Measurements from ENCODE around the gene NUCKS1. TPM values are rescaled to one million over a fixed set of nuclear protein-coding genes. Genes with fewer than 3 reads are reported as not detected.
A peak's percentile ranks its signal among the peaks of the same experiment; 100 is the strongest.

NUCKS1 gene, protein sequence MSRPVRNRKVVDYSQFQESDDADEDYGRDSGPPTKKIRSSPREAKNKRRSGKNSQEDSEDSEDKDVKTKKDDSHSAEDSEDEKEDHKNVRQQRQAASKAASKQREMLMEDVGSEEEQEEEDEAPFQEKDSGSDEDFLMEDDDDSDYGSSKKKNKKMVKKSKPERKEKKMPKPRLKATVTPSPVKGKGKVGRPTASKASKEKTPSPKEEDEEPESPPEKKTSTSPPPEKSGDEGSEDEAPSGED
- 14.6 TPM for polyA plus RNA-seq

DNA sequence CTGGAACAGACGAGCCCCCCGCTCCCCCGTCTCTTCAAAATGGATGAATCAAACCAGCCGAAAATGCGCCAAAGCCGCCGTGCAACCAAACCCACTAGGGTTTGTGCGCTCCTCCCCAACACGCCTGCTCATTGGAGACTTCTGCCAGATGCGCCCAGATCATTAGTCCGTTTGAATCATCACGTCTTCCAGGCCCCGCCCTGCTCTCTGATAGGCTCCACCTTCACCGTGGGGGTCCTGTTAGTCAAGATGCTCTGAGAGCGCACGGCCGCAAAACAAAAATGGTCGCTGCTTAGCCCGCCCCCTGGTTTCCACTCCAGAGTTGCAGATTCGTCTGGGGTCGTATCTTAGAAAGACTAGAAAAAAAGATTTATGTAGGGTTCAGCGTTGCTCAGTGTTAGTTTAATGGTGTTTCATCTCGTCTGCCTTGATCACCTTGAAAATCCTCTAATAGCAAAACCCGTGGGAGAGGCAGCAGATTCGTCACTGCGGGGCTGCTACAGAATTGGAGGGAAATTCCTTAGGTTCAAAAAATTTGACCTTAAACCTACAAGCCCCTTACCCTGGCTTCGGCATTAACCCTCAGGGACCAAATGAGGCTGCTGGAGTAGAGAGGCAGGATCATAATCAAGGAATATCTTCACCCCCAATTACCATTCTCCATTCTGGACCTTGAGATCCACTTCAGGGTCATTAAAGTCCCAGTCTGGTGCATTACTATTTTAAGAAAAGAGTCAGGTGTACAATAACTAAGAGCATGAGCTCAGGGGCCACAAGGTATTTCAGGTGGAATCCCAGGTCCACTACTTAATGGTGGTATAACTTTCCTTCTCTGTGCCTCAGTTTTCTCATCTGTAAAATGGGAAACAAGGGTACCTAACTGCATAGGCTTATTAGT, at the start of gene NUCKS1:
Gene NUCKS1, minus strand, starts transcription at position 45 of the 898 bp plus-strand sequence. CDS start 209 bp downstream, outside the sequence.
- H3K4me1 Mint-ChIP-seq = peaks cover 19 to 32% (median 24%) of the 10 kb centered on the region in 3 donors

GRCh38 chr1:205798577-205798976, 48.6 kb upstream of the NUCKS1 start:
- peaks cover 11% of the 10 kb centered on the region for H3K36me3 Mint-ChIP-seq
- H3K9me3 Mint-ChIP-seq = no peaks in the 10 kb centered on the region
- peaks cover 13 to 16% (median 14%) of the 10 kb centered on the region in 3 donors for H3K4me1 Mint-ChIP-seq
- H3K27ac Mint-ChIP-seq = no peak overlapping the region
- no peak overlapping the region for H3K4me3 Mint-ChIP-seq
- H3K27me3 Mint-ChIP-seq = no peaks in the 10 kb centered on the region

More for the DNA sequence above, at the start of gene NUCKS1:
- Mint-ChIP-seq H3K4me3 (peak within 1 kb of the TSS; percentile 97 to 98 (median 98)), H3K27ac (peak within 1 kb of the TSS; percentile 96 to 100 (median 99)), H3K9me3 (no peaks in the 10 kb centered on the region), H3K36me3 (peaks cover 1% of the 10 kb centered on the region), H3K27me3 (no peaks in the 10 kb centered on the region)

GRCh38 chr1:205797168-205797567, 47.2 kb upstream of the NUCKS1 start:
- peaks cover 11% of the 10 kb centered on the region for H3K36me3 Mint-ChIP-seq
- no peak overlapping the region for H3K27ac Mint-ChIP-seq
- H3K4me3 Mint-ChIP-seq = no peak overlapping the region
- no peaks in the 10 kb centered on the region for H3K9me3 Mint-ChIP-seq
- peaks cover 20 to 21% (median 21%) of the 10 kb centered on the region in 3 donors for H3K4me1 Mint-ChIP-seq
- H3K27me3 Mint-ChIP-seq = no peaks in the 10 kb centered on the region

DNA sequence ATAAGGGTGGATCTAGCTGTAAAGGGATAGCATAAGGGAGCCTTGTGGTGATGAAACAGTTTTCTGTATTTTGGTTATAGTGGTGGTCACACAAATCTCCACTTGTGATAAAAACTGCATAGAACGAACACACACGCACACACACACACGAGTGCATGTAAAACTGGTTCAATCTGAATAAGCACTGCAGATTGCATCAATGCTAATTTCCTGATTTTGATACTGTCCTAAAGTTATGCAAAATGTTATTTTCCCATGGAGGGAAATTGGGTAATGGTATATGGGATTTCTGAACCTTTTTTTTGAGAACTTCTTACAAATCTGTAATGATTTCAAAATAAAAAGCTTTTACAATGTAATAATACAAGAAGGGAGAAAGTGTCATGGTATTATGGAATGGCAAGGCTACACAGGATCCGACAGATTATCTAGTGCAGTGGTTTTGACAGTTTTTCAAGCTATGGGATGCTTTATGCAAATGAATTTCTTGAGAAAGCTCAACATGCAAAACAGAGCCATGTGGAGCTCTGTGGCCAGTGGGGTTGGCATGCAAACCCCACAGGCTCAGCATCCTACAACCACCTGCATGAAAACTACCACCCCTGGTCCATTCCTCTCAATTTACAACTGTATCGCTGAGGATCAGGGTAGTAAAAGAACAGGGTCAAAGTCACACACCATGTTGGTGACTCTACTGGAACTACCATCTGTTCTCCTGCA, 44.2 kb upstream of the NUCKS1 start:
- peaks cover 20 to 24% (median 23%) of the 10 kb centered on the region in 3 donors for H3K4me1 Mint-ChIP-seq
- no peaks in the 10 kb centered on the region for H3K27me3 Mint-ChIP-seq
- H3K9me3 Mint-ChIP-seq = no peaks in the 10 kb centered on the region
- peak overlapping the region in 2 of 4 donors; percentile 30 to 36 for H3K4me3 Mint-ChIP-seq
- H3K27ac Mint-ChIP-seq = no peak overlapping the region
- peaks cover 9% of the 10 kb centered on the region for H3K36me3 Mint-ChIP-seq

- Mint-ChIP-seq H3K4me1 (peaks cover 20 to 24% (median 23%) of the 10 kb centered on the region in 3 donors), H3K4me3 (peak overlapping the region in 1 of 4 donors; percentile 24), H3K27me3 (no peaks in the 10 kb centered on the region), H3K27ac (no peak overlapping the region), H3K36me3 (peaks cover 9% of the 10 kb centered on the region), H3K9me3 (no peaks in the 10 kb centered on the region)
Measured at GRCh38 chr1:205792961-205793673, 43.1 kb upstream of the NUCKS1 start.

DNA sequence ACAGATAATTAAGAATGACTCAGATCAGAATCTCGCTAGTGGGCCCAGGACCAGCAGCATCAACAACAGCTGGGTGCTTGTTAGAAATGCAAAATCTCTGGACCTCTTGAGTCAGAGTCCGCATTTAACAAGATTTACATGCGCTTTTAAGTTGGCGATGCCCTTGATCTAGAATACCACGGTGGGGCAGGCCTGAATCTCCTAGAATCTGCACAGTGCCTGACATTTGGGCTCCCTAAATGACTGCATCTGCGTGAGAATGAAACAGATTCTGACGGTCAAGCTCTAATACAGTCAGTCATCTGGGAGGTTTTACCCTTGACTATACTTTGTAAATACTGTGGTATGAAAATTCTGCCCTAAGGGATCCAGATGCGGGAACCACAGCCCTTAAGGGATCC, 42.5 kb upstream of the NUCKS1 start:
- peaks cover 9% of the 10 kb centered on the region for H3K36me3 Mint-ChIP-seq
- no peaks in the 10 kb centered on the region for H3K9me3 Mint-ChIP-seq
- peaks cover 20 to 24% (median 23%) of the 10 kb centered on the region in 3 donors for H3K4me1 Mint-ChIP-seq
- H3K27me3 Mint-ChIP-seq = no peaks in the 10 kb centered on the region
- H3K4me3 Mint-ChIP-seq = no peak overlapping the region
- H3K27ac Mint-ChIP-seq = peak overlapping the region in 1 of 3 donors; percentile 33

- no peaks in the 10 kb centered on the region for H3K9me3 Mint-ChIP-seq
- H3K27me3 Mint-ChIP-seq = no peaks in the 10 kb centered on the region
- peaks cover 20 to 24% (median 23%) of the 10 kb centered on the region in 3 donors for H3K4me1 Mint-ChIP-seq
- no peak overlapping the region for H3K4me3 Mint-ChIP-seq
- peaks cover 6% of the 10 kb centered on the region for H3K36me3 Mint-ChIP-seq
- peak overlapping the region in 2 of 3 donors; percentile 33 to 50 for H3K27ac Mint-ChIP-seq
Measured at GRCh38 chr1:205791568-205792180, 41.7 kb upstream of the NUCKS1 start.

DNA sequence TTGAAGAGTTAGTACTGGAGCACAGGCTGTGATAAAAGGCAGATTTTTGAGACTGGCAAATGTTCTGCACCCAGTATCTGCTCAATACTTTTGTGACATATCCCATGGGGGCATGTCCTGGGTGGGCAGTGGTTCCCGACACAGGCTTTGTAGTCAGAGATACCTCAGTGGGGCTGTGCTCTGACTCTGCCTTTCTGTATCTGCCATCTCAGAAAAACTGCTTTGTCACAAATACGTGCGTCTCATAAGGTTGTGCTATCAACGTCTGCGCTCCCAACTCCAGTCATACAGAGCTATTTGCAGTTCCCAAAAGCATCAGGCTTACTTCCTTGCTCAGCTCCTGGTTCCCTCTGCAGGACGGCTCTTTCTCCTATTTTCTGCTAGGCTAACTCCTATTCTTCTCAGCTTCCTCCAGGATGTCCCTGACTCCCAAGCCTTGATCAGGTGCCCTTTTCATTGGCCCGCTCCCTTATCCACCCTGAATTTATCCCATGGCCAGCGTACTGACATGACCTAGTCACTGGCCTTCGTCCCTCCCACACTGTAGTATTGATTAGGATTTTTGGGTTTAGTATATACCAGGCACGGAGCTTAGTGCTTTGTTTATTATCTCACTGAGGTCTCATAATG, 37.4 kb upstream of the NUCKS1 start:
- no peak overlapping the region for H3K27ac Mint-ChIP-seq

GRCh38 chr1:205786601-205787000, 36.6 kb upstream of the NUCKS1 start:
- H3K4me3 Mint-ChIP-seq = no peak overlapping the region
- peaks cover 0 to 2% (median under 1%) of the 10 kb centered on the region in 3 donors for H3K4me1 Mint-ChIP-seq
- peak overlapping the region in 1 of 3 donors; percentile 53 for H3K27ac Mint-ChIP-seq
- H3K36me3 Mint-ChIP-seq = no peaks in the 10 kb centered on the region
- H3K9me3 Mint-ChIP-seq = no peaks in the 10 kb centered on the region
- no peaks in the 10 kb centered on the region for H3K27me3 Mint-ChIP-seq

More for the DNA sequence above, 37.4 kb upstream of the NUCKS1 start:
- H3K36me3 Mint-ChIP-seq = no peaks in the 10 kb centered on the region
- peaks cover 0 to 5% (median 2%) of the 10 kb centered on the region in 3 donors for H3K4me1 Mint-ChIP-seq
- H3K4me3 Mint-ChIP-seq = no peak overlapping the region
- no peaks in the 10 kb centered on the region for H3K27me3 Mint-ChIP-seq
- H3K9me3 Mint-ChIP-seq = no peaks in the 10 kb centered on the region

DNA sequence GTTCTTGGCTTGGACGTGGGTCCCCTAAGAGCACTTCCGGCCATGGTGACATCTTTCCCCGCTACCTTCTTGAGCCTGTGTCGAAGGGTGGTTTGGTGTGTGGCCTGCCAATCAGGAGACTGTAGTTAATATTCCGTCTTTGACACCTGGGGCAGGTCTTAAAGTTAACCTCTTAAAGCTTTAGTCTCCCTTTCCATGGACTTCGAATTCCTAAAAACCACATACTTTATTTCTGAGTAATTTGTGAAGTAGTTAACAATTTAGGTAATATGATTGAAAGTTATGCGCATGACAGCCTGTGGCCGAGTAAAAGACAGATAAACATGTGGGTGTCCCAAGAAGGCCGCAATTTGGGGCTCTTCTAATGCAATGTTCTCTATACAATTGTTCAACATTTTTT, 35.5 kb upstream of the NUCKS1 start:
- no peaks in the 10 kb centered on the region for H3K27me3 Mint-ChIP-seq
- H3K36me3 Mint-ChIP-seq = no peaks in the 10 kb centered on the region
- no peak overlapping the region for H3K27ac Mint-ChIP-seq
- peaks cover 0 to 5% (median 0%) of the 10 kb centered on the region in 3 donors for H3K4me1 Mint-ChIP-seq
- no peaks in the 10 kb centered on the region for H3K9me3 Mint-ChIP-seq
- no peak overlapping the region for H3K4me3 Mint-ChIP-seq

DNA sequence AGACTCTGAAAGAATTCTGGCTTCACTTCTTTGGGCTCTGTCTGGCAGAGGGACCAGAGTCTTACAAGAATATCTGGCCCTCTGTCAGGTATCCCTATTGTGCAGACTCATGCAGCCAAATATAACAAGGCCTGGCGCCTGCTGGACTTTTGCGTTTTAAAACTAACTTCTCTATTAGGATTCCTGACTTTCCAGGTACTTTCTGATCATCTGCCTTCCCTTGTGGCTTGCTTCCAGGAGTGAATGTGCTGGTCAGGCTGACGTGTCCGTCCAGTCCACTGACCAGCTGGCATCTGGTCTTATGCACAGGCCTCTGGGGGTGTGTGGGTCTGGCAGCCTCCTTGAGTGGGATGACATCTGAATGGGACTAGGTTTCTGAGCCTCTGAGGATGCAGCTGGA, 33.9 kb upstream of the NUCKS1 start:
- H3K4me1 Mint-ChIP-seq = peaks cover 0 to 5% (median 0%) of the 10 kb centered on the region in 3 donors
- H3K27me3 Mint-ChIP-seq = no peaks in the 10 kb centered on the region
- H3K36me3 Mint-ChIP-seq = no peaks in the 10 kb centered on the region
- H3K9me3 Mint-ChIP-seq = no peaks in the 10 kb centered on the region
- H3K4me3 Mint-ChIP-seq = no peak overlapping the region
- H3K27ac Mint-ChIP-seq = no peak overlapping the region

DNA sequence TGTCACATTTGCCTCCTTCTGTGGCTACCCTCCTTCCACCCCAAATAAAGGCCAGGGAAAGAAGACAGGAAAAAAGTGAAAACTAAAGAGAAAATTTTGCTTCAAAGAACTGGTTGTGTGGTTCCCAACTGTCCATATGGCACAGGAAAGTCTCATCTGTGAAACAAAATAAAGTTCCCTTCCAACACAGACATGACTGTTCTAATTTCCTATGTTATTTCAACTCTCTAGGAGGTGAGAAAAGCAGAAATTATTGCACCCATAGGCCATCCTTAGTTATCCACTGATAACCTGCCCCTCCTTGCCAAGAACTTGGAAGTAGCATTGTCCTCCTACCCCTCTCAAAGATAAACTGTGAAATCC, 33.4 kb upstream of the NUCKS1 start:
- Mint-ChIP-seq H3K27ac (no peak overlapping the region), H3K36me3 (no peaks in the 10 kb centered on the region), H3K4me1 (peaks cover 0 to 5% (median 3%) of the 10 kb centered on the region in 3 donors), H3K4me3 (no peak overlapping the region), H3K27me3 (no peaks in the 10 kb centered on the region), H3K9me3 (no peaks in the 10 kb centered on the region)

DNA sequence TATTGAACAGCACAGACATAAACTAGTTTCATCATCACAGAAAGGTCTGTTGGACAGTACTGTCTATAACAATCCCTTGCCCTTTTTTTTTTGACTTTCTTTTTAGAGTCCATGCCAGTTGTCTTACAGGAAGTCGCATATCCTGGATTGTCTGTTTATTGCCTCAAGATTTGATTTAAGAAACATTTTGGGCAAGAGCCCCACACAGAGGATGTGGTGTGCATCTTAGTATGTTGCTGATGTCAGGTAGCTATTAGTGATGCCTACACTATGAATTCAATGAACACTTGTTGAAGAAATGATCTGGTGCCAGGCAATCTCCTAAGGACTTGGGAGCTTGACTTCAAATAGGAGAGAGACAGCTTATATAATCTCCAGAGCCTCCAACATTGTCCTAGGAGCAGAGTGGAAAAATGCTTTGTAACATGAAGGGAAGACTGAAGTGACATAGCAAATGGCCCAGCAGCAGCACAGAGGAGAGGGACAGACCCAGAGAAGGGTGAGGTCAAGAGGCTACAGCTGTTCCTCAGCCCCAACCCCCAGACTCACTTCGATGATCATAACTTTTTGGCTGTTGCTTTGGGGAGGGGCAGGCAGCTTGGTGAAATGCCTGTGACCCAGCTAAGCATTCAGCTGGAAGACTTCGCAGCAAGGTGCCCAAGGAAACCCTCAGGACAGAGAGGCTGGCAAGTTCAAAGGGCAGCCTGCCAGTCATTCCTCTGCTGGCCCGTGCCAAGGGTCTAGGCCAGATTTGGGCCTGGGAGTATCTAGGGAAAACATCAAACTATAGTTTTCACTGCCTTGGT, 32.8 kb upstream of the NUCKS1 start:
- peaks cover 4 to 8% (median 7%) of the 10 kb centered on the region in 3 donors for H3K4me1 Mint-ChIP-seq
- H3K36me3 Mint-ChIP-seq = no peaks in the 10 kb centered on the region
- no peaks in the 10 kb centered on the region for H3K27me3 Mint-ChIP-seq
- H3K4me3 Mint-ChIP-seq = no peak overlapping the region
- H3K9me3 Mint-ChIP-seq = no peaks in the 10 kb centered on the region
- H3K27ac Mint-ChIP-seq = no peak overlapping the region

Measured in IgD-negative memory B cell (primary cell).